Keratinocyte (primary cell): Measurements from ENCODE around the gene PRSS21. TPM values are rescaled to one million over a fixed set of nuclear protein-coding genes. Genes with fewer than 3 reads are reported as not detected.

Source experiments
- DNase-seq: peaks from one replicate; pipeline ENCODE4 v3.0.0-alpha.2; 2011; ENCODE audit warnings: low read depth, missing footprints, low spot score
- FAIRE-seq: peaks from 2 replicates; lab custom pipeline; 2011; peaks lifted over from hg19 to GRCh38; lab: Jason Lieb, UNC
- H2AFZ ChIP-seq: 2 replicates; pipeline ENCODE4 v1.6.0; 2012; ENCODE audit warnings: low read length, control low read depth, inconsistent platforms; ENCODE audit not compliant: control insufficient read depth
- H3K27ac ChIP-seq: 2 replicates; pipeline ENCODE4 v1.5.1; 2011; ENCODE audit warnings: low read length; ENCODE audit not compliant: control insufficient read depth, insufficient read depth
- H3K27me3 ChIP-seq: 3 replicates; pipeline ENCODE4 v1.6.0; 2011; ENCODE audit warnings: low read length; ENCODE audit not compliant: control insufficient read depth, insufficient read depth; ENCODE audit errors: extremely low read depth
- H3K36me3 ChIP-seq, 2 experiments: 2 replicates in 1 of 2; 3 replicates in 1 of 2; pipeline ENCODE4 v1.5.1; 2011; ENCODE audit warnings: low read length in 2 of 2, mild to moderate bottlenecking in 1 of 2; ENCODE audit not compliant: control insufficient read depth in 2 of 2, insufficient read depth in 2 of 2; ENCODE audit errors: extremely low read depth in 1 of 2
- H3K4me1 ChIP-seq: 3 replicates; pipeline ENCODE4 v1.5.1; 2011; ENCODE audit warnings: low read length; ENCODE audit not compliant: control insufficient read depth, insufficient read depth; ENCODE audit errors: extremely low read depth
- H3K4me2 ChIP-seq: 3 replicates; pipeline ENCODE4 v1.6.0; 2011; ENCODE audit warnings: low read depth, low read length; ENCODE audit not compliant: control insufficient read depth, insufficient read depth; ENCODE audit errors: extremely low read depth
- H3K4me3 ChIP-seq, 3 experiments: fragments of 200-600 bp in 1 of 3; sonication (generic) in 1 of 3; 2 replicates in 2 of 3; 3 replicates in 1 of 3; pipeline ENCODE4 v1.5.1; 2011 to 2016; ENCODE audit warnings: low read length in 3 of 3, mild to moderate bottlenecking in 3 of 3, control low read depth in 2 of 3, inconsistent platforms in 1 of 3, low read depth in 1 of 3, mixed read lengths in 1 of 3, mixed run types in 1 of 3, moderate library complexity in 1 of 3; ENCODE audit not compliant: control insufficient read depth in 2 of 3, insufficient read depth in 2 of 3; ENCODE audit errors: extremely low read depth in 1 of 3
- H3K79me2 ChIP-seq: 2 replicates; pipeline ENCODE4 v1.6.0; 2012; ENCODE audit warnings: low read length; ENCODE audit not compliant: control insufficient read depth, insufficient read depth
- H3K9ac ChIP-seq: 3 replicates; pipeline ENCODE4 v1.6.0; 2011; ENCODE audit warnings: low read length; ENCODE audit not compliant: control insufficient read depth, insufficient read depth; ENCODE audit errors: extremely low read depth
- H3K9me1 ChIP-seq: 3 replicates; pipeline ENCODE4 v1.6.0; 2011; ENCODE audit warnings: low read length; ENCODE audit not compliant: control insufficient read depth, insufficient read depth; ENCODE audit errors: extremely low read depth
- H3K9me3 ChIP-seq: 2 replicates; pipeline ENCODE4 v1.5.1; 2012; ENCODE audit warnings: low read depth, low read length; ENCODE audit not compliant: control insufficient read depth
- H4K20me1 ChIP-seq: 3 replicates; pipeline ENCODE4 v1.6.0; 2011; ENCODE audit warnings: low read length; ENCODE audit not compliant: control insufficient read depth, insufficient read depth; ENCODE audit errors: extremely low read depth
- CTCF ChIP-seq, 3 experiments: IDR thresholded peaks in 1 of 3; conservative IDR thresholded peaks in 1 of 3; optimal IDR thresholded peaks in 1 of 3; 2 replicates in 2 of 3; 3 replicates in 1 of 3; pipeline versions ENCODE3 to v1.5.1; 2011; ENCODE audit warnings: low read length in 3 of 3, mild to moderate bottlenecking in 3 of 3, moderate library complexity in 2 of 3, control low read depth in 1 of 3, inconsistent platforms in 1 of 3; ENCODE audit not compliant: insufficient read depth in 2 of 3; ENCODE audit errors: extremely low read depth in 1 of 3
- EZH2 ChIP-seq: IDR thresholded peaks from one replicate; pipeline ENCODE4 v1.6.1; 2012; ENCODE audit warnings: inconsistent platforms, mild to moderate bottlenecking, low read length, moderate library complexity
- dilution Hi-C: fragments of 300-500 bp; cut with MboI; formaldehyde crosslinking; loops from one replicate; pipeline ENCODE4 v1.7.0; 2020; ENCODE audit warnings: low sequenced_read_pairs; ENCODE audit not compliant: extremely low pct_ligation_motif_present
- polyA plus RNA-seq, 5 experiments: library from polyadenylated mRNA; depleted of rRNA in 3 of 5; stranded (reverse) in 3 of 5; stranded (forward) in 1 of 5; unstranded in 1 of 5; fragments of >200 nt; gene quantifications; 1 replicate in 1 of 5; 2 replicates in 3 of 5; 3 replicates in 1 of 5; pipeline versions ENCODE4 v1.2.1 to v1.2.3, GENCODE V29; 2011 to 2012; ENCODE audit warnings: missing spikeins in 2 of 5, low read depth in 1 of 5, low replicate concordance in 1 of 5

The PRSS21 gene
- polyA plus RNA-seq, 1 donor (not counting 4 experiments of a cell fraction or from before 2014, with no cell fraction given) = 0.52 TPM

GRCh38 chr16:2769675-2770056 is 47.4 kb upstream of the PRSS21 start:
- dilution Hi-C loops = no loop called here
- TF ChIP-seq CTCF (optimal IDR thresholded peaks at IDR 0.05 in 1 of 3, IDR thresholded peaks at IDR 0.05 in 1 of 3, conservative IDR thresholded peaks at IDR 0.05 in 1 of 3; ENCODE audit: extremely low read depth in 1 of 3, insufficient read depth in 2 of 3, low read length in 3 of 3) (no peak), EZH2 (no peak)
- H3K36me3 ChIP-seq = peaks cover 62 to 75% of the 10 kb centered on the region in 2 experiments
- no peaks in the 10 kb centered on the region for H3K9me3 ChIP-seq
- H2AFZ ChIP-seq = no peak overlapping the region
- H3K27ac ChIP-seq = no peak overlapping the region
- no peaks in the 10 kb centered on the region for H3K27me3 ChIP-seq
- DNase-seq (no peak), FAIRE-seq (no peak)
- H3K9me1 ChIP-seq = no peaks in the 10 kb centered on the region
- peaks cover 53% of the 10 kb centered on the region for H3K79me2 ChIP-seq
- no peak overlapping the region for H3K9ac ChIP-seq
- H3K4me2 ChIP-seq = no peak overlapping the region
- H3K4me1 ChIP-seq = peaks cover 9% of the 10 kb centered on the region
- no peak overlapping the region for H3K4me3 ChIP-seq
- H4K20me1 ChIP-seq = peaks cover 35% of the 10 kb centered on the region

GRCh38 chr16:2770057-2770951 is 46.7 kb upstream of the PRSS21 start:
- no peak for FAIRE-seq
- Histone ChIP-seq H3K9me1 (no peaks in the 10 kb centered on the region), H4K20me1 (peaks cover 29% of the 10 kb centered on the region), H3K27me3 (no peaks in the 10 kb centered on the region), H3K9ac (no peak overlapping the region), H3K36me3 (peaks cover 61 to 73% of the 10 kb centered on the region in 2 experiments), H3K27ac (no peak overlapping the region), H2AFZ (no peak overlapping the region), H3K79me2 (peaks cover 51% of the 10 kb centered on the region), H3K4me2 (no peak overlapping the region), H3K9me3 (no peaks in the 10 kb centered on the region), H3K4me3 (no peak overlapping the region), H3K4me1 (peaks cover 9% of the 10 kb centered on the region)
- DNase-seq = no peak
- TF ChIP-seq EZH2 (no peak), CTCF (optimal IDR thresholded peaks at IDR 0.05 in 1 of 3, IDR thresholded peaks at IDR 0.05 in 1 of 3, conservative IDR thresholded peaks at IDR 0.05 in 1 of 3; ENCODE audit: extremely low read depth in 1 of 3, insufficient read depth in 2 of 3, low read length in 3 of 3) (no peak)
- dilution Hi-C loops = no loop called here
